Measurements from ENCODE around the gene C3orf70.

DNA sequence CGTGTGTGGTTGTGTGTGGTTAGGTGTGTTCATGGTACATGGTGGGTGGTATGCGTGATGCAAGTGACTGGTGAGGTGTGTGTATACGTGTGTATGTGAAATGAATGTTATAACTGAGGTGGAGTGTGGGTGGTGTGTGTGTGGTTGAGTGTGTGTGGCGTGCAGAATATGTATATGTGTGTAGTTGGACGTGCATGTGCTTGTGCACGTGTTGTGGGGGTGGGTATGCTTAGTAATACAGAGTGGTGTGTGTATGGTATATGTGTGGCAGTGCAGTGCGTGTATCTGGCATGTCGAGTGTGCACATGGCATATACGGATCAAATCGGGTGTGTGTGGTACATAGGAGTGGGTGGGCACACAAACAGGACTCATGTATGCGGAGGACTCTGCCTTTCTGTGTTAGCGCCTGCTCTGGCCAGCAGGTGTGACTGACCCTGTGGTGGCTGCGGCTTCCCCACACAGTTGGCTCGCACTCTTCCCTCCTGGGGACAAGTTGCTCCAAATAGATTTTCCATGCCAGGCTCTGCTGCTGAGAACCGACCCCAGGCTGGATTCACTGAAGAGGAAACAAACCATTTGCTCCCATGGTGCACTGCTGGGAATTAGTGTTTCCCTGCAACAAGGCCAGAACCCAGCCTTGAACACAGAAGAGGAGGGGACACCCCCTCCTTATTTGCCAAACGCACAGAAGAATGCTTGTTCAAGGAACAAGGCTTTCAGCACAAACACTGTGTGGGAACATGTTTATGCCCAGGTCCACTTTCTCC lies 1.2 kb upstream of the C3orf70 start:
- no peak for TF ChIP-seq POLR2A (IDR thresholded peaks at IDR 0.05)
- no peak for TF ChIP-seq EP300 (IDR thresholded peaks at IDR 0.05)
